NB4 (cell line): ENCODE results near the gene MAP3K7.

ENCODE experiments used
- POLR2A ChIP-seq: IDR thresholded peaks from 2 replicates; pipeline ENCODE4 v1.6.1; 2011; ENCODE audit warnings: mild to moderate bottlenecking; ENCODE audit not compliant: insufficient read length; ENCODE audit errors: extremely low read depth
- TF ChIP-seq, protein P1 (sequence below): IDR thresholded peaks from one replicate; pipeline ENCODE4 v1.5.1; 2012; ENCODE audit warnings: low read depth, low read length

GRCh38 chr6:90492798-90493197 lies 94.1 kb downstream of the MAP3K7 start:
- TF ChIP-seq POLR2A, result no peak
- TF ChIP-seq, protein P1, sequence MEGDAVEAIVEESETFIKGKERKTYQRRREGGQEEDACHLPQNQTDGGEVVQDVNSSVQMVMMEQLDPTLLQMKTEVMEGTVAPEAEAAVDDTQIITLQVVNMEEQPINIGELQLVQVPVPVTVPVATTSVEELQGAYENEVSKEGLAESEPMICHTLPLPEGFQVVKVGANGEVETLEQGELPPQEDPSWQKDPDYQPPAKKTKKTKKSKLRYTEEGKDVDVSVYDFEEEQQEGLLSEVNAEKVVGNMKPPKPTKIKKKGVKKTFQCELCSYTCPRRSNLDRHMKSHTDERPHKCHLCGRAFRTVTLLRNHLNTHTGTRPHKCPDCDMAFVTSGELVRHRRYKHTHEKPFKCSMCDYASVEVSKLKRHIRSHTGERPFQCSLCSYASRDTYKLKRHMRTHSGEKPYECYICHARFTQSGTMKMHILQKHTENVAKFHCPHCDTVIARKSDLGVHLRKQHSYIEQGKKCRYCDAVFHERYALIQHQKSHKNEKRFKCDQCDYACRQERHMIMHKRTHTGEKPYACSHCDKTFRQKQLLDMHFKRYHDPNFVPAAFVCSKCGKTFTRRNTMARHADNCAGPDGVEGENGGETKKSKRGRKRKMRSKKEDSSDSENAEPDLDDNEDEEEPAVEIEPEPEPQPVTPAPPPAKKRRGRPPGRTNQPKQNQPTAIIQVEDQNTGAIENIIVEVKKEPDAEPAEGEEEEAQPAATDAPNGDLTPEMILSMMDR, result no peak
